Stimulated activated CD8-positive, alpha-beta memory T cell treated with anti-CD3 and anti-CD28 coated beads, Interleukin-15, amount 100 ng/mL, for 48 hours (primary cell): ENCODE measurements around the gene COX19.
"Not testable (repeated sequence)": the region's sequence is repeated elsewhere in the genome, so short reads cannot be mapped to it uniquely, and the experiment has no call there.

Experiments
- DNase-seq, 2 donors: peaks; one replicate each; pipeline ENCODE4 v3.0.0-alpha.2; 2020; ENCODE audit warnings: low read depth in 2 of 2

The COX19 gene

GRCh38 chr7:926061-927030 lies 49.0 kb downstream of the COX19 start:
- DNase-seq: no peak

DNA sequence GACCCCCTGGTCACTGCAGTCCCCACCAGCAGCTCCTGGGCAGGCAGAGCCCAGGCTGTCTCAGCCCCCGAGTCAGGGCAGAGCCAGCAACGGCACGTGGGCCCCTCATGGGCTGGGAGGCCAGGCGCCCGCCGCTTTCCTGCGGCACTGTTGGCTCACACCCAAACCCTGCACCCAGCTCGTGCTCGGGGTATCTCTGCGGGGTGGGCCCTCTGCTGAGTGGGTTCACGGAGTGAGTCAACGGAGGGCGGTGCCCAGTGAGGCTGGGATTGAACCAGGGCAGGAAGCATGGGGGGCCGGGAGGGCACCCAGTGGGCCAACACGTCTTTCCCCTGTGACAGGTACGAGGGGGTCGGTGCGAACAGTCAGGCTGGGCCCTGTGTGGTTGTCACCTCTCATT lies 49.7 kb downstream of the COX19 start:
- DNase-seq: peak; percentile 81 to 87

- peak; percentile 80 to 82 for DNase-seq
These were observed 50.7 kb downstream of the COX19 start for GRCh38 chr7:924541-925231.

DNA sequence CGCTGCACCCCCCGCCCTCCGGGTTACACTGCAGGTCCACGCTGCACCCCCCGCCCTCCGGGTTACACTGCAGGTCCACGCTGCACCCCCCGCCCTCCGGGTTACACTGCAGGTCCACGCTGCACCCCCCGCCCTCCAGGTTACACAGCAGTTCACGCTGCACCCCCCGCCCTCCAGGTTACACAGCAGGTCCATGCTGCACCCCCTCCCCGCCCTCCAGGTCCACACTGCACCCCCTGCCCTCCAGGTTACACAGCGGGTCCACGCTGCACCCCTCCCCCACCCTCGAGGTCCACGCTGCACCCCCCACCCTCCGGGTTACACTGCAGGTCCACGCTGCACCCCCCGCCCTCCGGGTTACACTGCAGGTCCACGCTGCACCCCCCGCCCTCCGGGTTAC lies 51.3 kb downstream of the COX19 start:
- DNase-seq: not testable (repeated sequence)

DNA sequence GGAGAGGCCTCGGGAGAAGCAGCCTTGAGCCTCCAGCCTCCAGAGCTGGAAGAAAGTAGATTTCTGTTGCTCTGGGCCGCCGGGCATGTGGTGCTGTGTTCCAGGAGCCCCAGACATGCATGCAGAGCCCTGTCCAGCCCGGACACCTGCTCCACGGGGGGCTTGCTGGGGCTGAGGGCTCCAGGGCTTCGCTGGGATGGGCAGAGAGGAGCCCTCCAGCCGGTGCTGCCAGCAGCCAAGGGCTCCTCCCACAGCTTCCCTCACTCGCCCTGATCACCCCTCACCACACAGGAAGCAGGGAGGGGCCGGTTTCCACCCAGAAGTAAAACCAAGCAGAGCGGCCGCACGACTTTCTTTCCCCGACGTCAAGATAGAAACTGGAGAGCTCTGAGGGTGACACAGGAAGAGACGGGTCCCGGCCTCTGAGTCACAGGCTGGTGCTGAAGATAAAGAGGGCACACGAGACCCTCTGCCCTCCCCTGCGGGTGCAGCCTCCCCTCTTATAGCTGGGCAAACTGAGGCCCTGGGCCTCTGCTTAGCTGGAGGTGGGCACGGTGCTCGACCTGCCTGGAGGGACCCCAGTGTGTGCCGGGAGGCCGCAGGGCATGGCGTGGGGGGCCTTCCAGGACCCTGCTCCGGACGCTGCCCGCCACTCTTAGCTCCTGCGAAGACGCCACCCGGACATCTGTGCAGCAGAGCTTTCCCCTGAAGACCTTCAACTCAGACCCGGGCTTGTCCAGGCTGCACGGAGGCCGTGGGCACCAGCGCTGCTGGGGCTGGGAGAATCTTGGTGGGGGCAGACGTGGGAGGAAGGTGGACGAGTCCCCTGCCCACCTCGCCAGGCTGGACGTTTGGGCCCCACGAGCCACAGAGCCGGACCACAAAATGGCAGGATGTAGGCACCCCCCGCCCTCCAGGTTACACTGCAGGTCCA lies 52.0 kb downstream of the COX19 start:
- DNase-seq: peak; percentile 90 to 93

DNA sequence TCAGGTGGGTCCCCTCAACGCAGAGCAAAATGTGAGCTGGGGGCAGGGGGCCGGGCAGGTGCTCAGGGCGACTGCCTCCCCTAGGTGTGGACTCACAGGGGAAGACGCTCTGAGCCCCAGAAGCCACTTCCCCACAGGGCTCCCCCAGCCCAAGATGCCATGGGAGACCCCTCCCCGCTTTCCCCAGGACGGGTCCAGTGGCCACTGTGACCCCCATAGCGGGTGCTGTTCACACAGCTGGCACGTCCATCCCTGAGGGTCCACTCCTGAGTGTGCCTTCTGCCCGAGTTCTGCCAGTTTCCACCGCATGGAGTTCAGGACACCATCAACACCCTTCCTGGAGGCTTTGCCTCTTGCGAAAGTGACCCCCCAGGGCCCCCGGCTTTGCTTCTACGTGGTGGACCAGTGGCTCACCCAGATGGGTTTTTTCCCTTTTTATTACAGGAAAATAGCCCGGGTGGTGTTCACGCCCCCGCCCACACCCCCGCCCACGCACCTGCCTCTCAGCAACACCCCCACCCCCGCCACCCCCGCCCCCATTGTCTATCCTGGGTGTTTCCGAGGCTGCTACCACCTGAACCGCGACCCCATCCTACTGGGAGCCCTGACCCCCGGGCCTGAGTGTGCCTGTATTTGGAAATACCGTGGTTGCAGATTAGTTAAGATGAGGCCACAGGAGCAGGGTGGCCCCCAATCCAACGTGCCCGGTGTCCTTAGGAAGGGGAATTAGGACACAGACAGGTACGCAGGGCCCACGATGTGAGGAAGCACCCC lies 52.8 kb downstream of the COX19 start:
- peak in 1 of 2 donors; percentile 61 for DNase-seq

DNA sequence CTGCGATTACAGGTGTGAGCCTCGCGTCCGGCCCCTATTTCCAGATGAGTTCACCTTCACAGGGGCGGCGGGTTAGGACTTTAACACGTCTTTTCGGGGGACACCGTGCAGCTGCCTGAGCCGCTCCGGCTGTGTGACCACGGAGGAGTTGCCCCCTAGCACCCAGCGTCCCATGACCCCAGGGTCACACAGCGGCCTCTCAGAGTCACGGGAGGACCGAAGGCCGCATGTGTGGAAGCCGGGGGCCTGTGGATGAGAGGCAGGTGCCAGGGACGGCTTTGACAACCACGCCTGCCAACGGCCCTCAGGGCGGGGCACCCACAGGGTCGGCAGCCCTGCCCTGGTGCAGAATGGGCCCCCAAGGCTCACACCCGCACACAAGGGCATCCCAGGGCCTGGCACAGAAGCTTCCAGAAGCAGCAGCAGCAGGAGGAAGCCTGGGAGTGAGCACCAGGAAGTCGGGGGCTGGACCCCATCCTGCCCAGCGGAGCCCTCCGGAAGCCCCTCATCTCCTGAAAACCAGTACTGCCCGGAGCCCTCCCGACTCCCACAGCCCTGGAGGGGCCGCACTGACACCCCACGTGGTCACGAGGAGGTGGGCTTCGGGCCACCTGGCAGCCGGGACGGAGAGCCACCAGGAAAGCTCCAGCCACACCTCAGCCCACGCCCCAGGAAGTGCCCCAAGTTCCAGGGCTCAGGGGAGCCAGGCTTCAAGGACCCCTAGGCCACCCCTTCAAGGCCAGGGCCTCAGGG lies 53.6 kb downstream of the COX19 start:
- peak in 1 of 2 donors; percentile 21 for DNase-seq

DNA sequence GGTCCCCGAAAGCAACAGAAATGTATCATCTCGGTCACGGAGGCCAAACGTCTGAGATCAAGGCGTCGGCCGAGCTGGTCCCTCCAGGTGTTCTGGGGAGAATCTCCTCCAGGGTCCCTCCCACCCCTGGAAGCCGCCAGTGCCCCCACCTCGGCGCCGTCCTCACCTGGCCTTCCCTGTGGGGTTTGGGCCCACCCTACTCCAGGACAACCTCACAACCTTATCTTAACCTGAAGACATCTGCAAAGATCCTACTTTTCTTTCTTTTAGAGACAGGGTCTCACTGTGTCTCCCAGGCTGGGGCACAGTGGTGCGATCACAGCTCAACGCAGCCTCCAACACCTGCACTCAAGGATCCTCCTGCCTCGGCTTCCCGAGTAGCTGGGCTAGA lies 54.3 kb downstream of the COX19 start:
- DNase-seq: no peak

DNA sequence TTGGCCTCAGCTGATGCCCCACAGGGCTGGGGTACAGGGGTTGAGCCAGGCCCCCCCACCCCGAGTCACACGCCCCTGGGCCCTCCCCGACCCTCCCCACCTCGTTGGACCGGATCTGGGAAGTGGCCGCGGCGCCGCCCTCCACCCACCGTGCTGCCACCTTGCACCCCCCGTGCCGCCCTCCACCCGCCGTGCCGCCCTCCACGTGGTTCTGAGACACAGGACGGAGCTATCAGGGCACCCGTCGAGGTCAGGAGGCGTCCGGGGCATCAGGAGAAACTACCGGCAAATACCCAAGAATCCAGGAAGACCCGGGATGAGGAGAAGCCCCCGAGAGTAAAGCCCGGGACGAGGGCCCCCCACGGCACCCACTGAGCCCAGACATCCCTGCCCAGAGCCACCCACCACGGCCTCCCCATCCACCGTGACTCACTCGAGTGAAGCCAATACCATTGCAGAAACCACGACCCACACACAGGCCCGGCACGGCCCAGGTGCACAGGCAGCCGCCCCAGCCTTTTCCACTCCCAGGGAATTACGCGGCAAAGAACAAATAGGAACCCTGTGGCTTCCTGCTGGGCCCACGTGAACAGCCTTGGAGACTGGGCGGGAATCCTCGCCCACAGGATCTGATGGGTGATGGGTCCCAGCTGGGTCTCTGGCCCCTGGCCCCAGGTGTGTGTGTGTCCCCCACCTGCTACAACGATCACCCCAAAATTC lies 54.8 kb downstream of the COX19 start:
- DNase-seq: peak in 1 of 2 donors; percentile 35

DNA sequence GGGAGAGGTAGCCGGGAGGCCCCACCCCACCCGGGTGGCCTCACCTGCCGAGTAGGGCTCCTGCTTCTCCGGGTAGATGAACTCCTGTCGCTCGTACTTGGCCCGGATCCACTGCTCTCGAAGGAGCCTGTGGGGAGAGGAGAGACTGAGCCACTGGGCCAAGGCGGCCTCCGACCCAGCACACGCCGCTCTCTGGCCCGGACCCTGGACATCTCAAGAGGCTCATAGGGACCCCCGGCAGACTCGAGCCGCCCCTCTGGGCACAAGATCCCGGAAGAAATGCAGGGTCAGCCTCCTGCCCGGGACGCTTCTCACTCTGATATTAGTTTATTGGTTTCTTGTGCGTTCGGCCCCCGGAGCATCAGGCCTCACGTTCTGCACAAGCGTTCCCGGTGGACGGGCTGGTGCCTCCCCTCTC lies 55.4 kb downstream of the COX19 start:
- no peak for DNase-seq

GRCh38 chr7:919114-919442 lies 56.3 kb downstream of the COX19 start:
- no peak for DNase-seq

DNA sequence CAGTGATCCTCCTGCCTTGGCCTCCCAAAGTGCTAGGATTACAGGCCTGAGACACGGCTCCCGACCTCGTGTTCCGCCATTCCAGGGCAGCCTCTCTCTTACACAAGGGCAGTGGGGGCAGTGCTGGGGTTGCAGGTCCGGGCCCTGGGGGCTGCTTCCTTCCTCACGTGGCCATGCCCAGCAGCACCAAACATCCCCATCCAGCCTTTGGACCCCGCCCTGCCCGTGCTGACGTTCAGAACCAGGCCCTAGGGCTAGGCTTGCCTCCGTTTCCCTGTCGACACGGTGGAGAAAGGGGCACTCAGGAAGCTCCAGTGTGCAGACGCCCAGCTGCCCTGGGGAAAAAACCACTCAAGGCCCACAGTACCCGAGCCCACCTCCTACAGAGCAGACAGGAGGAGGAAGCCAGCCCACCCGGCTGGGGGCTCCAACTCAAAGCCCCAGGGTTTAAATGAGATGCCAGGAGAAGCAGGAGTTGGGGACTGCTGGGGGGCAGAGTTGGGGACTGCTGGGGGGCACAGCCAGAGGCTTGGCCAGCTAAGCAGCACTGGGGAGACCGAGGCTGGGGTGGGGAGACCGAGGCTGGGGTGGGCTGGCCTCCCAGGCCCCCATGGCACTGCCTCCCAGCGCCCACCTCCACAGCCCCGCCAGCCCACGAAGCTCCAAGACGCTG lies 56.8 kb downstream of the COX19 start:
- no peak for DNase-seq

- DNase-seq: no peak
These were observed 57.3 kb downstream of the COX19 start for GRCh38 chr7:918118-918425.

- no peak for DNase-seq
These were observed 57.9 kb downstream of the COX19 start for GRCh38 chr7:917255-918117.

GRCh38 chr7:916291-916941 lies 58.9 kb downstream of the COX19 start:
- no peak for DNase-seq
